ENCODE results near the gene FPGS. TPM values are rescaled to one million over a fixed set of nuclear protein-coding genes. Genes with fewer than 3 reads are reported as not detected.
A peak's percentile ranks its signal among the peaks of the same experiment; 100 is the strongest.

The FPGS gene
- total RNA-seq, 2 experiments from 2014 or later = 67.8 to 73.0 TPM

DNA sequence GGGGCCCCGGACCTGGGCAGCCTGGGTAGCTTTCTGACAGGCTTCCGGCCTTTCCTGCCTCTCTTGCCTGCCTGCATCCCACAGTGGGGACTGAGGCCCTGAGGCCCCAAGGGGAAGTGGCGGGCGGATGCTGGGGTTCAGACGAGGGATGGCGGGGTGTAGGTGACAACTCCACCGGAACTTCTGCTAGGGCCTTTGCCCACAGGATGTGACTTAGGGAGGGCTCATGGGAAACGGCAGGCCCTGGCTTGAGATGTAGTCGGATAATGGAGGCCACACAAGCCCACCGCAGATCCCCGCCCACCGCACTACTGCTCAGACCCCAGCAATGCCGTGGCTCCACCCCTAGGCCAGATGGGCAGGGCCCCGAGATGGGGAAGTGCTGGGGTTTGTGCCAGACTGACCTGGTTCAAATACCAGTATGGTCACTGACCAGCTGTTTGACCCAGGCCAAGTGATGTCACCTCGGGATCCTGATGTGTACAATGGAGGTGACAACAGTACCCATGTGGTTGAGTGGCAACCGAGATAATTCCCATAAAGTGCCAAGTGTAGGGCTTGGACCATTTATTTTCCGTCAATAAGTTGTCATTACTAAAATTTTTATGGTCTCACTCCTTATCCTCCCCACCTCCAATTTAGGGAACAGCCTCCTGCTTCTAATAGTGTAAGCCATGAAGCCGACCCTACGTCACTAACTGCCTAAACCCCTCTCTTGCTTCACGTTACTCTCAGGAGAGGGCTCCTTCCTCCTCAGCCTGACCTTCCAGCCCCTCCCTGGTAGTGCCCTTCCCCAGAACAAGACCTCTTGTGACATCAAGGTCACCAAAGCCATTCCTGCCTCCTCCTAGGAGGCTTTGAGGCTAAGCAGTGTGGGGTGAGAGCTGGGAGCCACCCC lies 19.3 kb upstream of the FPGS start:
- Mint-ChIP-seq H3K27me3 (ENCODE audit: low read depth) (no peaks in the 10 kb centered on the region), H3K9me3 (no peaks in the 10 kb centered on the region), H3K27ac (peak overlapping the region; percentile 91), H3K36me3 (ENCODE audit: low read depth) (peaks cover 15% of the 10 kb centered on the region), H3K4me3 (peak overlapping the region; percentile 63), H3K4me1 (ENCODE audit: low read depth) (peaks cover 73% of the 10 kb centered on the region)
- CTCF ChIA-PET = interaction anchor here (0.7 to 5.0 kb wide), 8 partner anchors 10 to 86 kb away, joined by 3 to 52 read pairs (median 12); partner anchors contain the start of gene TOR2A
- intact Hi-C loops (cut with micrococcal nuclease) = loop anchor here (2.0 kb wide), 1 partner anchor 133 kb away; the partner anchor contains the start of gene ST6GALNAC4
- peak; percentile 90 for DNase-seq

DNA sequence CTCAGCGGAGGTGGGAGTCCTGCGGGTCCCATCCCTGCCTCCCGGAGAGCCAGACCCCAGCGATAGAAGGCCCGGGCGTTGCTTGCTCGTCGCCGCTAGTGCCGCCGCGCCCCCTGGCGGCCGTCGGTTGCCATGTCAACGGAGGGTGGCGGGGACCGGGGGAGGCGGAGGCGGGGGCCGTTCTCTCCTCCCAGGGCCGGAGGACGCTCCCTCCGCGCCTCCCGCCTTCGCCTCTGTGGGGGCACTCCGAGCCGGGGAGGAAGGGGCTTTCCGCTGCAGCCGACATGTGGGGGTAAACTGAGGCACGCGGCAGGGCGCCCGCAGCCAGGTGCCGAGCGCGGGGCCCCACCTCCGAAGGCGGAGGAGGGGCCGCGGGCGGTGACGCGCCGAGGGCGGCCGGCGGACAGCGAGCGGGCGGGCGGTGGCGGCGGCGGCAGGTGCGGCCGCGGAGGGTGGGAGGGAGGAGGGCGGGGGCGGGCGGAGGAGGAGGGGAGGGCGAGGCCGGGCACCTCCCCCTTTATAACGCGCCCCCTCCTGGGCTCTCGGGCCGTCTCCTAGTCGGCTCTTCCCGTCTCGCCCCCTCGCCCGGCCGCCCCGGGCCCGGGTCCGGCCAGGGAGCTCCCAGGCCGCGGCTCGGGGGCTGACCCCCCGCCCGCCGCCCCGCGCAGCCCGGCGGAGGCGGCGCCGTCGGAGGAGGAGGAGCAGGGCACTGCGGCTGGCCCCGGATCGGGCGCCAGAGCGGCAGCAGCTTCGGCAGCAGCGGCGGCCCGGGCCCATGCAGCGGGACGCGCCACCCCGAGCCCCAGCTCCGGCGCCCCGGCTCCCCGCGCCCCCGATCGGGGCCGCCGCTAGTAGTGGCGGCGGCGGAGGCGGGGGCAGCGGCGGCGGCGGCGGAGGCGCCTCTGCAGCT lies 17.4 kb upstream of the FPGS start:
- Mint-ChIP-seq H3K9me3 (no peaks in the 10 kb centered on the region), H3K4me1 (ENCODE audit: low read depth) (peaks cover 68% of the 10 kb centered on the region), H3K27me3 (ENCODE audit: low read depth) (no peaks in the 10 kb centered on the region), H3K4me3 (peak overlapping the region; percentile 95), H3K27ac (peak overlapping the region; percentile 91), H3K36me3 (ENCODE audit: low read depth) (peaks cover 31% of the 10 kb centered on the region)
- peak; percentile 91 for DNase-seq
- CTCF ChIA-PET = interaction anchor here (0.5 to 5.0 kb wide), 15 partner anchors 10 to 255 kb away, joined by 3 to 52 read pairs (median 5); partner anchors contain the start of gene TOR2A
- intact Hi-C loops (cut with micrococcal nuclease) = loop anchor here (1.0 to 2.0 kb wide), 5 partner anchors 9 to 132 kb away; partner anchors contain the start of genes FPGS, ST6GALNAC4 and TOR2A

- Mint-ChIP-seq H3K27ac (peak within 1 kb of the TSS; percentile 91), H3K9me3 (no peaks in the 10 kb centered on the region), H3K4me3 (peak within 1 kb of the TSS; percentile 95), H3K4me1 (ENCODE audit: low read depth) (peaks cover 66% of the 10 kb centered on the region), H3K27me3 (ENCODE audit: low read depth) (no peaks in the 10 kb centered on the region), H3K36me3 (ENCODE audit: low read depth) (peaks cover 35% of the 10 kb centered on the region)
- CTCF ChIA-PET = interaction anchor here (0.5 to 5.0 kb wide), 12 partner anchors 11 to 254 kb away, joined by 3 to 52 read pairs (median 4); partner anchors contain the start of gene TOR2A
- intact Hi-C loops (cut with micrococcal nuclease) = loop anchor here (1.0 to 2.0 kb wide), 7 partner anchors 10 to 135 kb away; partner anchors contain the start of genes FPGS, ST6GALNAC4 and TOR2A
- DNase-seq = peak; percentile 93
Observed at GRCh38 chr9:127785933-127786772, 16.5 kb upstream of the FPGS start, which contains the start of gene CDK9. TSS of gene CDK9 (plus strand) at chr9:127786034. CDS start at chr9:127786149, 115 bp downstream.

DNA sequence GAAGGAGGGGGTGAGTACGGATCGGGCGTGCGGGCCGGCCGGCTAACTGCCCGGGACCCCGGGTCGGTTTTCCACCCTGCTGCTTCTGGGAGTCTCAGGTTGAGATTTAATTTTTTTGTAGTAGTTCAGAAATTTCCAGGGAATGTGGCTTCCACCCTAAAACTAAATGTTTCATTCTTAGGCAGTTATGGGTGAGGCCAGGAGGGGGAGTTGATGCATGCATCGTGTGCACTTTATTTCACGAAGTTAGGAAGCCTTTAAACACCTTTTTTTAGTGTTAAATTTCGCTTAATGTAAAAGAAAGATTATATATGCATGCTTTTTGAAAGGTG lies 15.9 kb upstream of the FPGS start:
- Mint-ChIP-seq H3K27ac (peak overlapping the region; percentile 81), H3K27me3 (ENCODE audit: low read depth) (no peaks in the 10 kb centered on the region), H3K36me3 (ENCODE audit: low read depth) (peaks cover 38% of the 10 kb centered on the region), H3K4me3 (peak overlapping the region; percentile 95), H3K4me1 (ENCODE audit: low read depth) (peaks cover 61% of the 10 kb centered on the region), H3K9me3 (no peaks in the 10 kb centered on the region)
- CTCF ChIA-PET = interaction anchor here (1.3 to 5.0 kb wide), 4 partner anchors 11 to 133 kb away, joined by 3 to 35 read pairs (median 4); no protein-coding TSS in a partner anchor
- DNase-seq = no peak
- intact Hi-C loops (cut with micrococcal nuclease) = loop anchor here (1.0 kb wide), 2 partner anchors 84 to 135 kb away; no protein-coding TSS in a partner anchor

DNA sequence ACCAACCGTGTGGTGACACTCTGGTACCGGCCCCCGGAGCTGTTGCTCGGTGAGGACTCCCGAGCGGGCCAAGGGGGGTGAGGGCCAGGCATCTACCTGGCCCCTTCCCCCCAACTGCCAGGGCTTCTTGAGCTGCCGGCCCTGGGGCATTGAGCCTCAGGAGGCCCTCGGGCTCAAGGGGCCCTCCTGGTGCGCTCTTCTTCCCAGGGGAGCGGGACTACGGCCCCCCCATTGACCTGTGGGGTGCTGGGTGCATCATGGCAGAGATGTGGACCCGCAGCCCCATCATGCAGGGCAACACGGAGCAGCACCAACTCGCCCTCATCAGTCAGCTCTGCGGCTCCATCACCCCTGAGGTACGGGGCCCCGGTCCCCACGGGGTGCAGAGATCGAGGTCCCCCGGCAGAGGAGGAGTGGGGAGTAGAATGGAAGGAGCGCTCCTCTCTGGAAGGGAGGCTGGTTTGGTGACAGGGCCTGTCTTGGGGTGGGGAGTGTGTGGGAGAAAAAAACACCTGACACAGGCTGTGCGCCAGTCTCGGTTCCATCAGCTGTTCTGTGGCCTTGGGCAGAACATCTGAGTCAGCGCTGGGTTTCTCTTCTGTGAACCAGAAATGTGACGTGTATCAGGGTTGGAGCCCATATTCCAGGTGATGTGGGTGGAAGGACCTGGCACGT lies 14.2 kb upstream of the FPGS start:
- H3K36me3 Mint-ChIP-seq (ENCODE audit: low read depth) = peaks cover 42% of the 10 kb centered on the region

DNA sequence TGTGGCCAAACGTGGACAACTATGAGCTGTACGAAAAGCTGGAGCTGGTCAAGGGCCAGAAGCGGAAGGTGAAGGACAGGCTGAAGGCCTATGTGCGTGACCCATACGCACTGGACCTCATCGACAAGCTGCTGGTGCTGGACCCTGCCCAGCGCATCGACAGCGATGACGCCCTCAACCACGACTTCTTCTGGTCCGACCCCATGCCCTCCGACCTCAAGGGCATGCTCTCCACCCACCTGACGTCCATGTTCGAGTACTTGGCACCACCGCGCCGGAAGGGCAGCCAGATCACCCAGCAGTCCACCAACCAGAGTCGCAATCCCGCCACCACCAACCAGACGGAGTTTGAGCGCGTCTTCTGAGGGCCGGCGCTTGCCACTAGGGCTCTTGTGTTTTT lies 13.5 kb upstream of the FPGS start:
- no peaks in the 10 kb centered on the region for H3K27me3 Mint-ChIP-seq (ENCODE audit: low read depth)
- peaks cover 42% of the 10 kb centered on the region for H3K36me3 Mint-ChIP-seq (ENCODE audit: low read depth)
- H3K4me1 Mint-ChIP-seq (ENCODE audit: low read depth) = peaks cover 41% of the 10 kb centered on the region
- no peak for DNase-seq
- H3K4me3 Mint-ChIP-seq = no peak overlapping the region
- intact Hi-C loops (cut with micrococcal nuclease) = no loop called here
- no peak overlapping the region for H3K27ac Mint-ChIP-seq
- CTCF ChIA-PET = no interaction called here
- no peaks in the 10 kb centered on the region for H3K9me3 Mint-ChIP-seq

More for the DNA sequence above, 14.2 kb upstream of the FPGS start:
- H3K4me3 Mint-ChIP-seq = peak overlapping the region; percentile 11
- no peaks in the 10 kb centered on the region for H3K9me3 Mint-ChIP-seq
- peaks cover 48% of the 10 kb centered on the region for H3K4me1 Mint-ChIP-seq (ENCODE audit: low read depth)
- intact Hi-C loops (cut with micrococcal nuclease) = no loop called here
- H3K27me3 Mint-ChIP-seq (ENCODE audit: low read depth) = no peaks in the 10 kb centered on the region
- CTCF ChIA-PET = interaction anchor here (0.9 to 5.0 kb wide), 3 partner anchors 53 to 131 kb away, joined by 3 to 35 read pairs (median 3); partner anchors contain the start of gene TOR2A
- peak; percentile 63 for DNase-seq
- no peak overlapping the region for H3K27ac Mint-ChIP-seq

GRCh38 chr9:127790094-127790855 lies 12.4 kb upstream of the FPGS start:
- no peak overlapping the region for H3K4me3 Mint-ChIP-seq
- CTCF ChIA-PET = interaction anchor here (0.5 to 0.7 kb wide), 3 partner anchors 37 to 153 kb away, joined by 3 to 6 read pairs (median 3); no protein-coding TSS in a partner anchor

DNA sequence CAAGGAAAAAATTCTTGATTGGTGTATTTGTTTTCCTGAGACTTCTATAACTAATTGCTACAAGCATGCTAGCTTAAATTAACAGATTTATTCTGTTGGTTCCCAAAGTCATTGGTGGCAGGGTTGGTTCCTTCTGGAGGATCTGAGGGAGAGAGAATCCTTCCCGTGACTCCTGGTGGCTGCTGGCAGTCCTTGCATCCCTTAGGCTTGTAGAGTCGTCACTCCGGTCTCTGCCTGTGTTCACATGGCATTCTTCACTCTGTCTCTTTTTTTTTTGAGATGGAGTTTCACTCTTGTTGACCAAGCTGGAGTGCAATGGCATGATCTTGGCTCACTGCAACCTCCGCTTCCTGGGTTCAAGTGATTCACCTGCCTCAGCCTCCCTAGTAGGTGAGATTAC lies 11.6 kb upstream of the FPGS start:
- DNase-seq = no peak
- Mint-ChIP-seq H3K4me1 (ENCODE audit: low read depth) (peaks cover 37% of the 10 kb centered on the region), H3K9me3 (no peaks in the 10 kb centered on the region), H3K4me3 (no peak overlapping the region), H3K36me3 (ENCODE audit: low read depth) (peaks cover 42% of the 10 kb centered on the region), H3K27me3 (ENCODE audit: low read depth) (no peaks in the 10 kb centered on the region), H3K27ac (no peak overlapping the region)
- CTCF ChIA-PET = interaction anchor here (0.6 kb wide), 1 partner anchor 73 kb away, joined by 6 read pairs; no protein-coding TSS in a partner anchor
- intact Hi-C loops (cut with micrococcal nuclease) = no loop called here

More at GRCh38 chr9:127790094-127790855, 12.4 kb upstream of the FPGS start:
- Mint-ChIP-seq H3K27ac (peak overlapping the region; percentile 62), H3K4me1 (ENCODE audit: low read depth) (peaks cover 34% of the 10 kb centered on the region), H3K36me3 (ENCODE audit: low read depth) (peaks cover 42% of the 10 kb centered on the region), H3K9me3 (no peaks in the 10 kb centered on the region), H3K27me3 (ENCODE audit: low read depth) (no peaks in the 10 kb centered on the region)
- no peak for DNase-seq
- intact Hi-C loops (cut with micrococcal nuclease) = no loop called here

DNA sequence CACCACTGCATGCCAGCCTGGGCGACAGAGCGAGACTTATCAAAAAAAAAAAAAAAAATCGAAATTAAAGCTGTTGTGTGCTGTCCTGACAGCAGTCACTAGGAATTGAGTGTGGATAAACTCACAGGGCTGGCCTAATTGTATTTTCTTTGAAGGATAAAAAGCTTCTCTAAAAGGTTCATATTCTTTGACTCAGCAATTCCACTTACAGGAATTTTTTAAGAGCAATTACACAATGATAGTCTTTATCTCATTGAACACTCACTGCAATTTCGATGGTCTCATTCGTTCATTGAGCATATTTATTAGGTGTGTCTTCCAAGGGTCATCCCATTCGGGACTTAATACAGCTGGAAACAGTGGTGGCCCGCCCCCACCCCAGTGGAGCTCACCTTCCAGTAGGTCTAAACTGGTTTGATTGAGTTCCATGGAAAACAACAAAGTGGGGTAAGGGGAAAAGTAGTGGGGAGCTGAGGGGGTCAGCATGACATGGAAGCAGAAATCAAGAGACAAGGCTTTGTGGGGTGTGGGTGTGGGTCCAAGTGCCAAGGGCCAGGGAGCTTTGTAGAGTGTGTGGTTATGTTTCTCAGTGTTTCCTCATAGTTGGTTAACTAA lies 10.2 kb upstream of the FPGS start:
- Mint-ChIP-seq H3K4me1 (ENCODE audit: low read depth) (peaks cover 41% of the 10 kb centered on the region), H3K27me3 (ENCODE audit: low read depth) (no peaks in the 10 kb centered on the region), H3K36me3 (ENCODE audit: low read depth) (peaks cover 33% of the 10 kb centered on the region), H3K9me3 (no peaks in the 10 kb centered on the region), H3K27ac (peak overlapping the region; percentile 53), H3K4me3 (no peak overlapping the region)
- intact Hi-C loops (cut with micrococcal nuclease) = no loop called here
- CTCF ChIA-PET = interaction anchor here (0.8 to 1.5 kb wide), 5 partner anchors 9 to 130 kb away, joined by 3 to 4 read pairs (median 3); partner anchors contain the start of gene TOR2A
- no peak for DNase-seq
